K562 (cell line): ENCODE results near the gene TMED4. TPM values are rescaled to one million over a fixed set of nuclear protein-coding genes. Genes with fewer than 3 reads are reported as not detected.

Source experiments
- ATAC-seq: fragments of 200-7000 bp; cut with Tn5 transposase; 3 replicates; pipeline ENCODE4 v1.9.1; 2020; ENCODE audit warnings: moderate library complexity
- BruUV-seq: library from RNA; stranded (reverse); fragments of 400-500 nt; replicated peaks from 2 replicates; lab custom pipeline; 2021; lab: Mats Ljungman, UMichigan
- CTCF ChIA-PET: fragments of 300-600 bp; formaldehyde crosslinking; extraction: SDS; loops from one replicate; lab custom pipeline; 2021; ENCODE audit warnings: low intra/inter-chr PET ratio; lab: Yijun Ruan, JAX
- POLR2A ChIA-PET: fragments of 300-600, 350-650 bp; sonication (Branson Sonifier 250); formaldehyde crosslinking; extraction: SDS; loops from one replicate; lab custom pipeline; 2021; ENCODE audit warnings: antibody characterized with exemption, inconsistent platforms; lab: Yijun Ruan, JAX
- DNase-seq, 4 experiments: peaks; one replicate each; pipeline versions ENCODE4 v3.0.0 to v3.0.0-alpha.2; 2011 to 2018; ENCODE audit warnings: low spot score in 3 of 4, mixed read lengths in 3 of 4; ENCODE audit errors: extremely low read depth in 1 of 4
- FAIRE-seq: peaks from 2 replicates; lab custom pipeline; 2011; peaks lifted over from hg19 to GRCh38; lab: Jason Lieb, UNC
- H2AFZ ChIP-seq: 2 replicates; pipeline ENCODE4 v1.6.0; 2011; ENCODE audit warnings: low read depth, low read length, control low read depth, inconsistent platforms
- H3K27ac ChIP-seq: fragments of 200-600 bp; 3 replicates; pipeline ENCODE4 v1.8.0; 2011; ENCODE audit warnings: low read depth, mild to moderate bottlenecking, control low read depth, inconsistent platforms, low read length, moderate library complexity, mixed read lengths; ENCODE audit errors: extremely low read depth
- H3K27me3 ChIP-seq, 2 experiments: fragments of 300-600 bp in 1 of 2; 2 replicates in 1 of 2; 3 replicates in 1 of 2; pipeline versions ENCODE4 v1.6.0 to v1.8.0; 2011; ENCODE audit warnings: inconsistent platforms in 2 of 2, low read length in 2 of 2, mild to moderate bottlenecking in 1 of 2, mixed read lengths in 1 of 2, moderate library complexity in 1 of 2; ENCODE audit not compliant: control insufficient read depth in 2 of 2, insufficient read depth in 2 of 2
- H3K36me3 ChIP-seq: fragments of 300-600 bp; 3 replicates; pipeline ENCODE4 v1.8.0; 2011; ENCODE audit warnings: mild to moderate bottlenecking, low read length, inconsistent platforms; ENCODE audit not compliant: control insufficient read depth, insufficient read depth
- H3K4me1 ChIP-seq, 2 experiments: fragments of 200-600 bp in 1 of 2; replicated peaks in 1 of 2; 2 replicates in 1 of 2; 3 replicates in 1 of 2; pipeline versions ENCODE4 v1.5.1 to v1.8.0; 2011; ENCODE audit warnings: inconsistent platforms in 2 of 2, low read length in 2 of 2, mild to moderate bottlenecking in 1 of 2, mixed read lengths in 1 of 2, moderate library complexity in 1 of 2; ENCODE audit not compliant: control insufficient read depth in 2 of 2, insufficient read depth in 2 of 2
- H3K4me2 ChIP-seq: 2 replicates; pipeline ENCODE4 v1.6.1; 2011; ENCODE audit warnings: low read length, control low read depth, inconsistent platforms, mixed read lengths; ENCODE audit not compliant: insufficient read depth
- H3K4me3 ChIP-seq: fragments of 200-600 bp; sonication (generic), shearing (Covaris generic); 2 replicates; pipeline ENCODE4 v1.5.1; 2016; ENCODE audit warnings: control low read depth, inconsistent platforms
- H3K79me2 ChIP-seq: fragments of 200-600 bp; 3 replicates; pipeline ENCODE4 v1.8.0; 2011; ENCODE audit warnings: low read length, inconsistent platforms; ENCODE audit not compliant: control insufficient read depth, insufficient read depth
- H3K9ac ChIP-seq, 2 experiments: 2 replicates each; pipeline versions ENCODE4 v1.6.0 to v1.6.1; 2011; ENCODE audit warnings: low read depth in 2 of 2, low read length in 2 of 2, control low read depth in 1 of 2, inconsistent platforms in 1 of 2, mild to moderate bottlenecking in 1 of 2, mixed read lengths in 1 of 2; ENCODE audit not compliant: insufficient read depth in 1 of 2
- H3K9me1 ChIP-seq: one replicate; pipeline ENCODE4 v1.6.0; 2011; ENCODE audit warnings: inconsistent platforms, mild to moderate bottlenecking, low read length, moderate library complexity; ENCODE audit not compliant: control insufficient read depth, insufficient read depth
- H3K9me3 ChIP-seq: replicated peaks from 2 replicates; pipeline ENCODE4 v1.5.1; 2011; ENCODE audit warnings: low read depth, low read length, inconsistent platforms; ENCODE audit not compliant: control insufficient read depth, insufficient read depth
- H4K20me1 ChIP-seq: replicated peaks from 2 replicates; pipeline ENCODE4 v1.6.1; 2011; ENCODE audit warnings: low read length, inconsistent platforms, mixed read lengths; ENCODE audit not compliant: control insufficient read depth, insufficient read depth
- ARID1B ChIP-seq: fragments of 450-650 bp; IDR thresholded peaks from 2 replicates; pipeline ENCODE4 v1.6.1; 2016; ENCODE audit warnings: antibody characterized with exemption, mild to moderate bottlenecking, inconsistent platforms
- ATF7 ChIP-seq: fragments of 450-650 bp; IDR thresholded peaks from 2 replicates; pipeline ENCODE4 v1.7.1; 2014; ENCODE audit warnings: mild to moderate bottlenecking, moderate library complexity
- DPF2 ChIP-seq: fragments of 450-650 bp; IDR thresholded peaks from 2 replicates; pipeline ENCODE4 v1.6.1; 2016
- ETS1 ChIP-seq: conservative IDR thresholded peaks from 2 replicates; pipeline ENCODE4 v1.6.1; 2011; ENCODE audit warnings: low read depth, mild to moderate bottlenecking, low read length; ENCODE audit not compliant: control insufficient read depth
- MAFF ChIP-seq: IDR thresholded peaks from 2 replicates; pipeline ENCODE4 v1.6.1; 2012; ENCODE audit warnings: low read length, improper control_type of control experiment
- NFE2 ChIP-seq: IDR thresholded peaks from 2 replicates; pipeline ENCODE4 v1.6.1; 2014; ENCODE audit warnings: antibody characterized with exemption, low read depth
- NFIC ChIP-seq: fragments of 450-650 bp; IDR thresholded peaks from 2 replicates; pipeline ENCODE4 v1.6.1; 2017; ENCODE audit warnings: mild to moderate bottlenecking, inconsistent platforms
- PURB ChIP-seq: sonication (generic); formaldehyde crosslinking; IDR thresholded peaks from 2 replicates; pipeline ENCODE4 v1.9.0; 2021; ENCODE audit warnings: low read depth, mild to moderate bottlenecking, missing genetic modification reagents
- TFAM ChIP-seq: fragments of 250-450 bp; sonication (Bioruptor Pico); conservative IDR thresholded peaks from 2 replicates; pipeline ENCODE4 v1.5.0; 2021; ENCODE audit warnings: mild to moderate bottlenecking, moderate library complexity
- ZBTB12 ChIP-seq: fragments of 250-450 bp; sonication (Bioruptor Pico); IDR thresholded peaks from 2 replicates; pipeline ENCODE4 v1.4.0; 2020
- ZFX ChIP-seq: sonication (generic); formaldehyde crosslinking; IDR thresholded peaks from 2 replicates; pipeline ENCODE4 v1.8.0; 2022; ENCODE audit warnings: mild to moderate bottlenecking, missing genetic modification reagents, moderate library complexity
- ZNF239 ChIP-seq: fragments of 250-450 bp; sonication (Bioruptor Pico); IDR thresholded peaks from 2 replicates; pipeline ENCODE4 v1.4.0; 2020; ENCODE audit warnings: mild to moderate bottlenecking
- ZNF639 ChIP-seq, 2 experiments: fragments of 200-800 bp in 1 of 2; sonication (Bioruptor generic) in 1 of 2; sonication (generic) in 1 of 2; formaldehyde crosslinking in 1 of 2; IDR thresholded peaks in 1 of 2; conservative IDR thresholded peaks in 1 of 2; 2 replicates each; pipeline versions ENCODE4 v1.5.0 to v1.6.1; 2016 to 2020; ENCODE audit warnings: missing compliant biosample characterization in 1 of 2, missing genetic modification characterization in 1 of 2, missing genetic modification reagents in 1 of 2
- WGBS: fragments of 100-300 bp; shearing (Covaris generic); methylation state at CpG from one replicate; pipeline ENCODE4 v1.1.6; 2016; ENCODE audit warnings: low coverage, mixed read lengths; ENCODE audit not compliant: insufficient coverage; ENCODE audit errors: missing lambda C conversion rate; 5-methylcytosine and 5-hydroxymethylcytosine counted together
- in situ Hi-C: fragments of 300-500 bp; cut with MboI; formaldehyde crosslinking; loops from 4 replicates; pipeline ENCODE4 v1.15.0; 2018; ENCODE audit warnings: inconsistent platforms, mixed read lengths
- intact Hi-C: fragments of 100-400 bp; cut with micrococcal nuclease; formaldehyde crosslinking; loops from 2 replicates; pipeline ENCODE4 v1.14.2; 2022
- polyA plus RNA-seq, 8 experiments: library from polyadenylated mRNA; depleted of rRNA in 4 of 8; stranded (reverse) in 5 of 8; unstranded in 3 of 8; fragments of >200 nt; fragmentation: Nextera tagmentation in 2 of 8; fragmentation: Illumina TruSeq in 1 of 8; extraction: Ambion mirVana in 2 of 8; extraction: Trizol in 1 of 8; gene quantifications; 2 replicates each; pipeline versions ENCODE4 v1.2.1 to v1.2.3, GENCODE V29; 2011 to 2014; ENCODE audit warnings: inconsistent platforms in 1 of 8, missing spikeins in 1 of 8
- total RNA-seq, 7 experiments: library from RNA; depleted of rRNA in 6 of 7; stranded (reverse); fragments of >200 nt in 6 of 7; fragmentation: Illumina TruSeq in 2 of 7; extraction: Trizol in 2 of 7; gene quantifications; 2 replicates each; pipeline versions ENCODE4 v1.2.1 to v1.2.3, GENCODE V29; 2011 to 2021; ENCODE audit warnings: low replicate concordance in 1 of 7

The TMED4 gene
- total and polyA plus RNA-seq, 9 of the 15 experiments (the other 6 are each of a cell fraction or from before 2014, with no cell fraction given) = 20.3 to 64.0 (median 42.1) TPM

GRCh38 chr7:44618753-44619152 lies 36.7 kb upstream of the TMED4 start:
- Histone ChIP-seq H3K9me3 (no peaks in the 10 kb centered on the region), H3K27ac (peak overlapping the region; percentile 22; the same call in 1 of the 3 replicates), H3K36me3 (peaks cover 17% of the 10 kb centered on the region; the same call in 2 of the 3 replicates), H3K4me2 (no peak overlapping the region), H3K4me1 (peaks cover 0 to 34% of the 10 kb centered on the region in 2 experiments; a peak in 3 of 5 replicates), H4K20me1 (peaks cover 11% of the 10 kb centered on the region), H2AFZ (no peak overlapping the region), H3K9me1 (no peaks in the 10 kb centered on the region), H3K79me2 (peaks cover 98% of the 10 kb centered on the region), H3K9ac (no peak overlapping the region), H3K4me3 (no peak overlapping the region), H3K27me3 (no peaks in the 10 kb centered on the region)
- no peak for FAIRE-seq
- in situ Hi-C loops = no loop called here
- intact Hi-C loops = no loop called here
- no peak for DNase-seq
- ATAC-seq = peak; percentile 44
- BruUV-seq = no TSS peak
- CTCF ChIA-PET = no interaction called here
- POLR2A ChIA-PET = interaction anchor here (1.1 to 1.2 kb wide), 2 partner anchors 12 to 14 kb away, joined by 3 read pairs; partner anchors contain the start of gene OGDH
- 41% methylated on average over 3 of the region's 3 CpGs for WGBS
- 0 out of 2 replicates have a peak, but pooled peaks have one; percentile 22 for TF ChIP-seq ZFX (CRISPR knock-in tag)
- no peak for TF ChIP-seq ETS1
- peak; percentile 45 for TF ChIP-seq ATF7
- TF ChIP-seq NFIC = no peak
- 0 out of 2 replicates have a peak, but pooled peaks have one; percentile 5 for TF ChIP-seq ZBTB12 (CRISPR knock-in tag)
- 0 out of 2 replicates have a peak, but pooled peaks have one; percentile 19 for TF ChIP-seq DPF2
- TF ChIP-seq ZNF239 = 0 out of 2 replicates have a peak, but pooled peaks have one; percentile 13
- TF ChIP-seq ZNF639 (CRISPR knock-in tag; conservative IDR thresholded peaks at IDR 0.05 in 1 of 2, IDR thresholded peaks at IDR 0.05 in 1 of 2) = peak in 1 of 2 experiments; percentile 38; a peak in 1 of 4 replicates
- TF ChIP-seq TFAM (CRISPR knock-in tag) = no peak
- TF ChIP-seq PURB (CRISPR knock-in tag) = no peak
- TF ChIP-seq NFE2 = peak; percentile 76
- peak; percentile 15; the same call in 1 of the 2 replicates for TF ChIP-seq MAFF
- TF ChIP-seq ARID1B = 0 out of 2 replicates have a peak, but pooled peaks have one; percentile 10
